ENCODE results near the gene ETV4.

- no peak for TF ChIP-seq RAD21 (conservative IDR thresholded peaks at IDR 0.05)
- no peak for TF ChIP-seq CTCF (IDR thresholded peaks at IDR 0.05; ENCODE audit: poor library complexity, severe bottlenecking)
- no peak for TF ChIP-seq POLR2AphosphoS5 (IDR thresholded peaks at IDR 0.05)
- TF ChIP-seq EZH2 (IDR thresholded peaks at IDR 0.05; ENCODE audit: borderline replicate concordance, insufficient read depth, low read length, poor library complexity, severe bottlenecking): no peak
- no peak for TF ChIP-seq REST (IDR thresholded peaks at IDR 0.05; ENCODE audit: borderline replicate concordance)
- TF ChIP-seq EP300 (conservative IDR thresholded peaks at IDR 0.05; ENCODE audit: poor library complexity, severe bottlenecking): no peak
- TF ChIP-seq TAF1 (IDR thresholded peaks at IDR 0.05; ENCODE audit: low read depth): no peak
- no peak for TF ChIP-seq SMC3 (conservative IDR thresholded peaks at IDR 0.05; ENCODE audit: poor library complexity)
- TF ChIP-seq MXI1 (conservative IDR thresholded peaks at IDR 0.05; ENCODE audit: poor library complexity, severe bottlenecking): no peak
Observed at GRCh38 chr17:43545383-43545632, 832 bp downstream of the ETV4 start.

All from neural cell (in vitro differentiated cells).